ENCODE data around the gene RFX8.
"Not testable (repeated sequence)": the region's sequence is repeated elsewhere in the genome, so short reads cannot be mapped to it uniquely, and the experiment has no call there.

The RFX8 gene

GRCh38 chr2:101371636-101372035 is 103.3 kb downstream of the RFX8 start:
- FAIRE-seq, result no peak

- no peak for FAIRE-seq
Observed at GRCh38 chr2:101369100-101369499, 105.8 kb downstream of the RFX8 start.

GRCh38 chr2:101368376-101368775 is 106.5 kb downstream of the RFX8 start:
- no peak for FAIRE-seq

- no peak for FAIRE-seq
Observed at GRCh38 chr2:101367508-101367907, 107.4 kb downstream of the RFX8 start.

DNA sequence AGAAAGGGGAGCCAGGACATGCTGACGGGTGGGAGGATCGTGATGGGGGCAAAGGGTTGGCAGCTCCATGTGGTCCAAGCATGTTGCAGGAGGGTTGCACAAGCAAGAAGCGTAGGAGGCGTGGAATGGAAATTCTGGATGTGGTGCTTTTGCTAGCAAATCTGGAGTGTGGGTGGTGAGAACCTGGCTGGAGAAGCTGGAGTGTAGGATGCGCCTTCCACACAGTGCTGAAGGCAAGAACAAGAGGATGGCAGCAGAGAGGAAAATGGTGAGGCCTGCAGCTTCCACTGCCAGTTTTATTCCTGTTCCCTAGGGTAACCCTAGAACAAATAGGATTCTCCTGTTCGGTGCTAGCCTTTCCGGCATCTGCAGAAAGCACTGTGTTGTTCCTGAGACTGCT is 110.0 kb downstream of the RFX8 start:
- FAIRE-seq, result no peak

DNA sequence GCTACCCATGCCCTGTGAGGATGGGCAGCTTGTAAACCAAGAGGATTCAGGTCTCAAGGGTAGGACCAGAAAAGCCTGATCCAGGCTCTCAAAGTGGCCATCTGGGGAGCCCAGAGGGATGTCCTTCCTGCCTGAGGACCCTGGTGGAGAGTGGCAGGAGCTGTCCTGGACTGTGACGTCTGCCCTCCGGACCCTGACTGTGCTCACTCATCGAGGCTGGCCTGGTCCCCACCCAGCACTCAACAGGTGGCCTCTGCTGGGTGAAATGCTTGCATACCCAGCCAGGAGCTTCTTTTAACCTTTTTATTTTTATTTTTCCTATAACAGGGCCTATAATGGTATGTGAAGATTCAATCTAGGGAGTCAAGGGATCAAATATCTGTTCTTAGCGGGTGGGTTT is 112.1 kb downstream of the RFX8 start:
- FAIRE-seq, result no peak

DNA sequence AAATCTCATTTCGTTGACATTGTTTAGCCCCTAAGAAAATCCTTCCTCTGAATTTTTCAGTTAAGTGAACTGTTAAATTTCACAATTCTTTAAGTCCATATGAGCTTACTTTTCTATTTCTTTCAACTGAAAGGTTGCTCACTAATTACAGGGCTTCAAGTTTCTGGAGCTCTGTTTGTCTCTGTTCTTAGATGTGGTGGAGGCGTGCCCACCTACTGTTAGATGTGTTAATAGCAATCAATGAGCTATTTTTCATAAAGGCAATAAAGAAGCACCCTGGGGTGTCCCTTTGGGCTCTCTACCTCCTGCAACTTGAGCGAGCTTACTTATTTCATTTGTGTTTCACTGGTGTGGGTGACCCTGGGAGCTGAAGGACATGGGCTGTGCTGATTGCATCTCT is 112.6 kb downstream of the RFX8 start:
- FAIRE-seq, result no peak

GRCh38 chr2:101361522-101361921 is 113.4 kb downstream of the RFX8 start:
- no peak for FAIRE-seq

GRCh38 chr2:101361121-101361520 is 113.8 kb downstream of the RFX8 start:
- FAIRE-seq, result no peak

- FAIRE-seq, result no peak
Observed at GRCh38 chr2:101360232-101360631, 114.7 kb downstream of the RFX8 start.

- FAIRE-seq, result no peak
Observed at GRCh38 chr2:101359410-101359954, 115.4 kb downstream of the RFX8 start.

DNA sequence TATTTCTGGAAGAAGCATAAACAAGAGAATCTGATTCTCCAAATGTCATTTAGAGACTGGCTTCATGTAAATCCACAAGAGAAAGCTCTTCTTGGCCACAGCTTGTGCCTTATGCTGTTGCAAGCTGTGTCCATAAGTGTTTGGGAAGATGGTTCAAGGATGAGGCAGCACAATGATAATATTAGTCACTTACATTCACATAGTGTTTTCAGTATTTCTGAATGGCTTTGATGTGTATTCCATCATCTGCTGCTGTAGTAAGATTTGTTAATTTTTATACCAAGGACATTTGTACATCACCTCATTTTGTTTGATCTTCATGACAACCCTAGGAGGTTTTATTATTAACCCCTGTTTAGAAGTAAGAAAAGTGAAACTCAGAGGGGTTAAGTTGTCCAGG is 117.5 kb downstream of the RFX8 start:
- no peak for FAIRE-seq

- no peak for FAIRE-seq
Observed at GRCh38 chr2:101356521-101356920, 118.4 kb downstream of the RFX8 start.

DNA sequence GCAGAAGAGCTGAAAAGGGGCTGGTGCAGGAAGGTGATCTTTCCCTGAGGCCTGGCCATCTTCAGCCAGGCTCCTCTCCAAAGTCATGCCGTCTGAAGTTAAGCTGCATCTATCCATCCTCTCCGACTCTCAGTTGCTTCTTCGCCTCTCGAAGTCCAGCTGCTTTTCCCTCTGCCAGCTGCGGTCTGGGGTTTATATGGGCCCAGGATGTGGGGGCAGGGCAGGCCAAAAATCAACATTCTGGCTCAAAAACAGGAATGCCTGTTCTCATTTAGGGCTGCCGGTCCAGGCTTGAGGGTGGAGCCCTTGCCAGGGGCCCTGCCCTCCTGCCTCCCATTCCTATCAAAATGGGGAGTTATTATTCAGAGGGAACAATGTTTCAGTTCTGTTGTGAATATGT is 118.9 kb downstream of the RFX8 start:
- FAIRE-seq, result no peak

GRCh38 chr2:101355401-101356054 is 119.4 kb downstream of the RFX8 start:
- no peak for FAIRE-seq

DNA sequence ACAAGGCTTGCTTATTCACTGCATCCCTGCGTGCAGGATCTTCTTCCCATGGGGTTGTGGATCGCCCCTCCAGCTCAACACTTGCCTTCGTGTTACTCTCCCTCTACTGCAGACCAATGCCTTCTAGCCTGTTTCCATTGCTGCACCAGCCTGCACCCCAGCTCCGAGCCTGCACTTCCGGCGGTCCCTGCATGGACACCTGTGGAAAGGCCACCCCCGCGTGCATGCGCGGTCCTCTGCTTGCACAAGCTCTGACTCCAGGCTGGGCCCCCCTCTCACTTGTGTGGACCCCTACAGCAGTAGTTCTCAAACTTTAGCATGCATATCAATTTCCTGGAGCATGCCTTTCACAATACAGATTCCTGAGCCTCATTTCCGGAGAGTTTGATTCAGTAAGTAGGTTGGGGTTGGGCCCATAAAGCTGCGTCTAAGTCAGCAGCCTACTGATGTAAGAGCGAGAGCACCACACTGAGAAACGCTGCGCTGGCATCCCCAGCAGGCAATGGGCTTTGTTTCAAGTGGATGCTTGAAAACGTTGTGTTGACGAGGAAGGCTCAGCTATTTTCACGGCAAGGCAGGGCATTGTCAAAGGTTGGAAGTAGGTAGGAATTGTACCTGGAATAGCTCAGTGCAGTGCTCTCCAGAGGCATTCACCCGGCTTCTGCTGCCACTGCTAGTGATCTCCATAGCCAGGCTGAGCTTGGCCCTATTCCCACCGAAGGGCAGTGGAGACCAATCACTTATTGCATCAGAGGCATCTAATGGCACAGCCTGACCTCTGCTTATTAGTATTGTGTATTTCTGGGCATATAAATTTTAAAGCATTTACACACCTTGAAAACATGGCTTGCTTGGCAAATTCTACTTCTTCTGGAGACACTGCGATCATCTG is 120.2 kb downstream of the RFX8 start:
- FAIRE-seq, result no peak

- FAIRE-seq, result not testable (repeated sequence)
Observed at GRCh38 chr2:101352631-101353030, 122.3 kb downstream of the RFX8 start.

DNA sequence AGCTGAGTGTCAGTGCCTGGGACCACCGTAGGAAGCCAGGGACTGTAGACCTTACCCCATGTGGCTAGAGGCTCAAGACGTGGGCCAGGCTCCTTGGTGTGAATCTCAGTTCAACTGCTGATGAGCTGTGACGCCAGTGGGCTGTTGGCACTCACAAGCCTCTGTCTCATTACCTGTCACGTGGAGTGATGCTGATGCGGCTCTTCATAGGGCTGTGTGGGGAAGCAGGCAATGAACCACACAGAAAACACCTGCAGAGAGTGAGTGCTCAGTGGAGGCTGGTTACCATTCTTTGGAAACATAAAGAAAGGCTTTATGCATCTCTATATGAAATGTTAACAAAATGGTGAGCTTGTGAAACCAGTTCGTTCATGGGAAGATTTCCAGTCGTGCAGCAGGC is 123.7 kb downstream of the RFX8 start:
- no peak for FAIRE-seq

DNA sequence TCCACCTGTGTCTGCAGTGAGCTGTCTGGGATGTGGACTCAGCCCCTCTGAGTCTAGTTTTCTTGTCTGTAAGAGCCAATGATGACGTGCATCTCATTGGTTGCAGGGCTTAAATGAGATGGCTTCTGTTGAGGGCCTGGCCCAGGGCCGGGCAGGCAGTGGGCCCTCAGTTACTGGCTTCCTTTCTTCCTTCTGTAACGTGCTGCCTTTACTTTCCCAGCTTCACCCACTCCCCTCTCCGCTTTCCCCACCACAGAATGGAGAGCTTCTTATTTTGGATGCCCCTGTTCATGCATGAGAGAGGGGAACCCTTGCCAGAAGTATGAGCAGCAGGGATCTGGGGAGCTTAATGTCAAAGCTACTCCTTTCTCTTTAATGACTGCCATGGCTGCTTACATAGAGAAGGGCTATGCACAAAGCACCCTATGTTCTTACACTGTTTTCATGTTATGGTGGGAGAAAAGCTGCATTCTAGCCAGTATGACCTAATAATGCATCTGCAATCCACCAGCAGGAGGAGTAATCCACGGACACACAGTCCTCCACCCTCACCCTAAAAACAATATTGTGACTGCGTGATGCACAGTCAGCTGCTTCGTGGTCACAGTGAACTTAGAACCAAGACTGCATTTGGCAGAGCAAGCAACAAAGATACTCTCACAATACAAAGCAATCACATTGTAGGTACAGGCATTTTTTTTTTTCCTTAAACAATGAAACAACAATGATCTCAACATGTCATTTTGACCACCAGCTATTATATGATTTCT is 124.8 kb downstream of the RFX8 start:
- no peak for FAIRE-seq

DNA sequence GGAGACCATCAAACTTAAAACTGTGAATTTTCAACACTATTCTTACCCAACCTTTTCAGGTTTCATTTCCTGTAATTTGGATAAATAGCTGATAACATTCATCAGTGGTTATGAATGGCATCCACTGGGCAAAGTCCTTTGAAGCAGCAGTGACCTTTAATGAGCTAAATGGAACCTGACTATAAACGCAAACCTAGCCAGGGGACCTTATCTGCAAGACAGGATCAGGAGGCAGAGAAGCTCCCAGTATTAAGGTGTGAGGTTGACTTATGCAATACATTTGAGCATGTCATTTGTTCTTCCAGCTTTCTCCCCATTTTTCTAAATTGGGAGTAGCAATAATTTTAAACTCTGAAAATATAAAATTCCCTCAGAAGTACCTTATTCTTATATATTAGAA is 126.0 kb downstream of the RFX8 start:
- FAIRE-seq, result no peak
